ENCODE data around the gene FGF10. TPM values are rescaled to one million over a fixed set of nuclear protein-coding genes. Genes with fewer than 3 reads are reported as not detected.

The FGF10 gene
- total RNA-seq, 1 donor from 2014 or later: 4.5 TPM

GRCh38 chr5:44336708-44337107 is 52.5 kb downstream of the FGF10 start:
- Mint-ChIP-seq H3K27ac (ENCODE audit: unreplicated experiment) (no peak overlapping the region), H3K4me1 (peaks cover 20% of the 10 kb centered on the region), H3K27me3 (ENCODE audit: low read depth) (no peaks in the 10 kb centered on the region), H3K36me3 (ENCODE audit: low read depth) (no peaks in the 10 kb centered on the region), H3K4me3 (no peak overlapping the region), H3K9me3 (no peaks in the 10 kb centered on the region)
- DNase-seq (ENCODE audit: low read depth, low spot score): no peak
- TF ChIP-seq, protein P1, sequence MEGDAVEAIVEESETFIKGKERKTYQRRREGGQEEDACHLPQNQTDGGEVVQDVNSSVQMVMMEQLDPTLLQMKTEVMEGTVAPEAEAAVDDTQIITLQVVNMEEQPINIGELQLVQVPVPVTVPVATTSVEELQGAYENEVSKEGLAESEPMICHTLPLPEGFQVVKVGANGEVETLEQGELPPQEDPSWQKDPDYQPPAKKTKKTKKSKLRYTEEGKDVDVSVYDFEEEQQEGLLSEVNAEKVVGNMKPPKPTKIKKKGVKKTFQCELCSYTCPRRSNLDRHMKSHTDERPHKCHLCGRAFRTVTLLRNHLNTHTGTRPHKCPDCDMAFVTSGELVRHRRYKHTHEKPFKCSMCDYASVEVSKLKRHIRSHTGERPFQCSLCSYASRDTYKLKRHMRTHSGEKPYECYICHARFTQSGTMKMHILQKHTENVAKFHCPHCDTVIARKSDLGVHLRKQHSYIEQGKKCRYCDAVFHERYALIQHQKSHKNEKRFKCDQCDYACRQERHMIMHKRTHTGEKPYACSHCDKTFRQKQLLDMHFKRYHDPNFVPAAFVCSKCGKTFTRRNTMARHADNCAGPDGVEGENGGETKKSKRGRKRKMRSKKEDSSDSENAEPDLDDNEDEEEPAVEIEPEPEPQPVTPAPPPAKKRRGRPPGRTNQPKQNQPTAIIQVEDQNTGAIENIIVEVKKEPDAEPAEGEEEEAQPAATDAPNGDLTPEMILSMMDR (conservative IDR thresholded peaks at IDR 0.05): no peak

- no peaks in the 10 kb centered on the region for H3K27me3 Mint-ChIP-seq (ENCODE audit: low read depth)
- TF ChIP-seq, protein P1 (conservative IDR thresholded peaks at IDR 0.05): no peak
- DNase-seq (ENCODE audit: low read depth, low spot score): no peak
- H3K9me3 Mint-ChIP-seq: no peaks in the 10 kb centered on the region
- peaks cover 38% of the 10 kb centered on the region for H3K4me1 Mint-ChIP-seq
- no peak overlapping the region for H3K4me3 Mint-ChIP-seq
- no peak overlapping the region for H3K27ac Mint-ChIP-seq (ENCODE audit: unreplicated experiment)
- H3K36me3 Mint-ChIP-seq (ENCODE audit: low read depth): no peaks in the 10 kb centered on the region
Measured at GRCh38 chr5:44334622-44335021, 54.6 kb downstream of the FGF10 start.

DNA sequence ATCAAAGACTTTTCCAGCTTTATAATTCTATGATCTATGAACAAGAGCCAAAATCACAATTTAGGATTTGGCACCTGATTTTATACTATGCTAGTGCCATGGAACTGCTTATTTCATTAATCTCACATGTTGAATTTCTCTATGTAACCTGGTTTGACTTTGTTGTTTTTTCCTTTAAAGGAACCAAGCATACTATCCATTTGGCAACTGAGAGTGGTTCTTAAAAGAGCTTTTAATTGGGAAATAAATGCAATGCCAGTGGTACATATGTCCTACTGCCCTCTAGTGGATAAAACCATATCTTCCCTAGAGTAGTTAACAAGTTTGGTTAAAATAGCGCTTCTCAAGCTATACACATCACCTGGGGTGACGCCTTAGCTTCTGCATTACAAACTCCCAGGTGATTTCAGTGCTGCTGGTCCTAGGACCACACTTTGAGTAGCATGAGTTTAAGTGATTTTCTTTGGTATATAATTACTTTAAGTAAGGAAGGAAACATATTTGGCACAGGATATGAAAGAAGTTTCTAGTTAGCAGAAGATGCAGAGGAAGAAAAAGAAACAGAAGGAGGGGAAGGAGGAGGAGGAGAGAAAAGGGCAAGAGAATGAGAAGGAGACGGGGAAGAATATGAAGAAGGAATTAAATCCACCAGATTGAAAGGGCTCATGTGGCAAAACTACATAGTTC is 56.8 kb downstream of the FGF10 start:
- DNase-seq (ENCODE audit: low read depth, low spot score): no peak
- H3K4me3 Mint-ChIP-seq: no peak overlapping the region
- no peaks in the 10 kb centered on the region for H3K9me3 Mint-ChIP-seq
- H3K4me1 Mint-ChIP-seq: peaks cover 44% of the 10 kb centered on the region
- H3K27ac Mint-ChIP-seq (ENCODE audit: unreplicated experiment): no peak overlapping the region
- TF ChIP-seq, protein P1 (conservative IDR thresholded peaks at IDR 0.05): peak; percentile 79
- H3K36me3 Mint-ChIP-seq (ENCODE audit: low read depth): no peaks in the 10 kb centered on the region
- H3K27me3 Mint-ChIP-seq (ENCODE audit: low read depth): no peaks in the 10 kb centered on the region

DNA sequence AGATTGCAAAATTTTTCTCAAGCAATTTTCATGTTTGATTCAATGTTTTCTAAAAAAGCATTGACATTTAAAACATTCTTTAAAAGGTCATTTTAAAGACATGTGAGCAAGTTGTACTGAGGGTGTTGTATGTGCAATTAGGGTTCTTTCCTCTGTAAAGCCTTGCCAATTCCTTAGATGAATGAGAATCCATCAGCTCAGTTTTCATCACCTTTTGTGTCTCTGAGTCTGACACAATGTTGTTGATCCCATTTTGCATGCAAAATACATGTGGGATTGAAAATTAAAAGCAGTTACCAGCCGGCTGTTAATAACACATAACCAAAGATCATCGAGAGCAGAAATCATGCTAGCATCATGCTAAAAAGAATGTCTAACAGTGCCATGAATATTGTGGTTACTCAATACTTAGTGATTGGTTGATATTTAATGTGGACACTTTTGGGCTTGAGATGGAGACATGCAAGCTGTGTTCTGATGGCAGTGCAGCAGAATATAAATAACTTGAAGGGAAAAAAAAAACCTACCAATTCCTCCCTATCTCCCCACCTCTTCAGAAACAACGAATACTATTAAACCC is 57.7 kb downstream of the FGF10 start:
- H3K4me3 Mint-ChIP-seq: no peak overlapping the region
- no peak for DNase-seq (ENCODE audit: low read depth, low spot score)
- no peaks in the 10 kb centered on the region for H3K9me3 Mint-ChIP-seq
- peaks cover 45% of the 10 kb centered on the region for H3K4me1 Mint-ChIP-seq
- H3K27ac Mint-ChIP-seq (ENCODE audit: unreplicated experiment): no peak overlapping the region
- TF ChIP-seq, protein P1 (conservative IDR thresholded peaks at IDR 0.05): no peak
- no peaks in the 10 kb centered on the region for H3K27me3 Mint-ChIP-seq (ENCODE audit: low read depth)
- no peaks in the 10 kb centered on the region for H3K36me3 Mint-ChIP-seq (ENCODE audit: low read depth)

DNA sequence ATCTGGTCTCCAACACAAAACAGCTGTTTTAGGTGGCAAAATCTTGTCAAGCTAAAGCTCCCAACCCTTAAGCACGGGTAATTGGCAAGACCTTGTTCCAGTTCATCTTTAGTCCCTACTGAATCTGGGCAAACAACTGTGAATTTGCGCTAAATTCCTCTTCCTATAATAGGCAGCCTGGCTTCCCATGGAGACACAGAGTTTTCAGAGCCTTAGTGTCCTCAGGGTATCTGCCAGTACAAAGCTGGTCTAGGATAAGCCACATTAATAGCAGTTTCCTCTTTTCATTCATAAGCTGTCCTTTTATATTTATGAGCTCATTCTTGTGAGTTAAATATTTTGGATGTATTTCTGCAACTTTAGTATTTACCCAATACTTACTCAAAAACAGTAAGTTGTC is 59.5 kb downstream of the FGF10 start:
- H3K4me3 Mint-ChIP-seq: no peak overlapping the region
- peaks cover 45% of the 10 kb centered on the region for H3K4me1 Mint-ChIP-seq
- no peak overlapping the region for H3K27ac Mint-ChIP-seq (ENCODE audit: unreplicated experiment)
- TF ChIP-seq, protein P1 (conservative IDR thresholded peaks at IDR 0.05): no peak
- no peak for DNase-seq (ENCODE audit: low read depth, low spot score)
- no peaks in the 10 kb centered on the region for H3K36me3 Mint-ChIP-seq (ENCODE audit: low read depth)
- no peaks in the 10 kb centered on the region for H3K27me3 Mint-ChIP-seq (ENCODE audit: low read depth)
- no peaks in the 10 kb centered on the region for H3K9me3 Mint-ChIP-seq

All from neural crest cell (in vitro differentiated cells).